ENCODE measurements around the gene DEFB113.
"Not testable (repeated sequence)": the region's sequence is repeated elsewhere in the genome, so short reads cannot be mapped to it uniquely, and the experiment has no call there.

The DEFB113 gene, protein sequence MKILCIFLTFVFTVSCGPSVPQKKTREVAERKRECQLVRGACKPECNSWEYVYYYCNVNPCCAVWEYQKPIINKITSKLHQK

DNA sequence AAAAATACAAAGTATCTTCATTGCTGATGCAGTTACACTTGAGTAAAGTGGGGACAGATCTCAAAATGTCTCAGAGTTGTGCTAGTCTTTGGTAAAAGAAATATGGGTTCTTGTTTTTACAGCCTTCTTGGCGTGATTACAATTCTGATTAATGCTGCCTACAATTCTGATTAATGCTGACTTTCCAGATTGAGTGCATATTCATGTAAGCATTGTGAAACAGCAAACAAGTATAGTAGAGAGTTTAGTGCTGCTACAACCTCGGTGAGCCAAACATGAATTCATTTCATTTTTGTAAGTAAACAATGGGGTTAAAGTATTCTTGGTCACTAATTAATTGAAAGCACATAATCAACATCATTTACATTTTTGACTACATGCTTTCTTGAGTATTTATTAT lies at the start of gene DEFB113:
Gene DEFB113 (minus strand): TSS at position 21 of the 400 bp plus-strand sequence. CDS start 0 bp downstream, at position 21.
- DNase-seq (ENCODE audit: low read depth): no peak

DNA sequence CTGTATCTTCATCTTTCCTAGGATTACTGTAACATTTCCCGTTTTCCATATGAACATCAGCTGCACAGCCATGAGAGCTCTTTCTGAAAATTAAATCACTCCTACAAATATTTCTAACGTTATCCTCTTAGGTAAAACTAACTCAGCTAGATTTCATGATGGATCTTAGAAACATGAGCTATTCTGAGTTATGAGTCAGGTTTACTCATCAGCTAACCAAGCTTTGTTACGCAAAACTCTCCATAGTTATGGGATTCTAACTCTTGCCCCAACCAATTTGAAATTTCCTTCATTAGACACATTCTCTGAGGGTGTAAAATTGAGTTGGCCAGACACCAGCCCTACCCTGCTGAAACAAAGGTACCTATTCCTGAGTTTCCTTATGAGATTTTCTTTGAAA lies 38.4 kb upstream of the DEFB113 start:
- DNase-seq (ENCODE audit: low read depth): no peak

DNA sequence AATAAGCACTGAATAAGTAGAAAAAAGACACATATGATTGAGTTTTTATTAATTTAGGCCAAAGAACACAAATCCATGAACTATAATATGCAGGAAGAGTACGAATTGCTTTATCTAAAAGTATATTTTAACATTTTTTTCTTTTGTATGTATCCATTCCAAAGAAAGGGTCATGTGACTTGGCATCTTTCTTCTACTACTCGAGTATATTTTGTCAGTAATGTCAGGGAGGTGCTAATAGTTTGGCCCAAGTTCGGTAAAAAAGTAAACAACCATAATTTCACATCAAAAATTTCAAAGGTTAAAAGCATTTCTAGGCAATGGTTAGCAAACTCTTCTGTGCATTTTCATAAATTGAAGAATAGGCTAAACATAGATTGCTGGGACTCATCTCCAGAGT lies 33.7 kb upstream of the DEFB113 start:
- no peak for DNase-seq (ENCODE audit: low read depth)

DNA sequence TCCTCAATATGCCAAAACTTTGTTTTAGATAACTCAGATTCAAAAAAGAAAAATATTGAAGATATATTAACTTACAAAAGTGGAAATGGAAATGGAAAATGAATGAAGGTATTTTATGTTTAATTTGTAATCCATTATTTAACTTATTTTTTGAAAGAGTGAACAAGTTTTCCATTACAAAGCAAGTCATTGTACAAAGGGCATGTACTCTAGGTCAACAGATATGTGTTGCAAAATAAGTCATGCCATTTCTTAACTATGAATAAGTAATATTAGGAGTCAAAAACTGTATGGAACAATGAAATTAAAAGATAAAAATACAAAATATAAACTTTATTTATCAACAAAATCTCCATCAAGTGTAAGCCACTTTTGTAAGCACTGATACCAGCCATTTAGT lies 25.9 kb upstream of the DEFB113 start:
- no peak for DNase-seq (ENCODE audit: low read depth)

DNA sequence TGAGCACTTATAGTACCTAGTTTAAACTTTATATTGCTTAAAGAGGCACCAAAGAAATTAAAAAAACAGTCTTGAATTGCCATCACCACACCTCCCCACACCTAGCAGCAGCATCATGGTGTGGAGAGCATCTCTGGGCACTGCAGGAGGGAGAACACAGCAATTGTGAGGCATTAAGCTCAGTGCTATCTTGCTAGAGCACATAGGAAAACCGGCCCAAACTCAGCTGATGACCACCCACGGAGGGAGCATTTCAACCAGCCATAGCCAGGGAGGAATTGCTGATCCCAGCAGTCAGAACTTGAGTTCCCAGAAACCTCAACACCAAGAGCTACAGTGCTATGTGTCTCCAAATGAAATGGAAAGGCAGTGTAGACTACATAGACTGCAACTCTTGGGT lies 19.5 kb upstream of the DEFB113 start:
- no peak for DNase-seq (ENCODE audit: low read depth)

DNA sequence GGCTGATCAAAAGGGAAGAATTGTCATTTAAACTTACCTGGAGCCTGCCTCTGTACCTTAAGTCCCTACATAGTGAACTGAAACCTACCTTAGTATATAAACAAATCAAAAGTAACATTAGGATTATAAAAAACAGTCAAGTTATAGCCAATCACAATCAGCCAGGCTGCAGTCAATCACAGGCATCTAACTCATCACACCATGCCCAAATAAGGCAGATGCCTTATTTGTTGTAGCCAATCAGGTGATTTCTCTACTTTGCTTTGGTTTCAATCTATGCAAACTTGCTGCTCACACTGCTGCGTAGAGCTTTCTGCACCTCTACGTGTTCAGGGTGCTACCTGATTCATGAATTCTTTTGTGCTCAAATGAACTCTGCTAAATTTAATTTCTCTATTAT lies 18.3 kb upstream of the DEFB113 start:
- no peak for DNase-seq (ENCODE audit: low read depth)

DNA sequence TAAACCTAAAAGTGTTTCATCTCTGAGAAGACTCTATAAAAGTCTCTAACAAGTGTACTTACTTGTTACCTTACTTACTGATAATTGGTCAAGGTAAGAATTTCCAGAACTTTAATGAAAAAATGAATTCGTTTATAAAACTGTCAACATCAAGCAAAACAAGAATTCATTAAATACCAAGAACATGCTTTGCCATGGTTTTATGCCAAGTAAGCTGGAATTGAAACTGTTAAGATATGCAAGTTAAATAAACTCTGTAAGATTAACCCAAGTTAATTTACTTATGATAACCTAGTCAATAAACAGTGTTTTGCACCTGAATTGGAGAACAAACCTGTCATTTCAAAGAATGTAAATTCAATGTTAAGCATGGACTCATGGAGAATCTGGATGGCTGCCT lies 17.1 kb upstream of the DEFB113 start:
- DNase-seq (ENCODE audit: low read depth): no peak

DNA sequence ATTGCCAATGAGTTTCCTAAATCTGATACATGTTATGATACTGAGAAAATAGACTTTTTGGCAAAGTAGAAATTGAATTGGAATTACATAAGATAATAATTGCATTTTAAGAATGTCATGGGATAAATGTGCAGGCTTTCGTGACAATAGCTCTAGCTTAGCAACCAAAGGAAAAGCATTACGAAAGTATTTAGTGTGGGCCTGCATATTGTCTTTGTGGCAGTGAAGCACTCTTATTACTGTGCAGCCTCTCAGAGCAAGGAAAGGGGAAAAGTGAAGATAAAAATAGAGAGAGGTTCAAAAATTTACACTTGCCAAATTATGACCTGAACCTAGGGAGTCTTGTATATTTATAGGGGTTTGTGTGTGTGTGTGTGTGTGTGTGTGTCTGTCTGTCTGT lies 12.6 kb upstream of the DEFB113 start:
- DNase-seq (ENCODE audit: low read depth): no peak

DNA sequence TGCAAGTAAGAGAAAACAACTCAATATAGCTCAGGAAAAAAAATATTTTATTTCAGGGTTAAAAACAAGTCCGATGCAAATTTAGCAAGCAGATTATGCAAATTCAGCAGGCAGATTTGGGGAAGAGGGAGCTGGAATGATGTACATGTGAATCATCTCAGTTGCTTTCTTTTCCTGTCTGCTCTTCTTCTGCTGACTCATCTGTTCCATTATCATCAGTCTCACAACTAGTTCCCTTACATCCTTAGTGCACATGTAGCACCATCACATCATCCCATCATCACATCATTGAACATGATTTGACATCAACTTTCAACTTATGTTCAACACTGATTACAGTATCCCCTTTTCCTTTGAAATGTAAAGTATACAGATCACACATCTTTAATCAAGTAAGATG lies 11.5 kb upstream of the DEFB113 start:
- no peak for DNase-seq (ENCODE audit: low read depth)

DNA sequence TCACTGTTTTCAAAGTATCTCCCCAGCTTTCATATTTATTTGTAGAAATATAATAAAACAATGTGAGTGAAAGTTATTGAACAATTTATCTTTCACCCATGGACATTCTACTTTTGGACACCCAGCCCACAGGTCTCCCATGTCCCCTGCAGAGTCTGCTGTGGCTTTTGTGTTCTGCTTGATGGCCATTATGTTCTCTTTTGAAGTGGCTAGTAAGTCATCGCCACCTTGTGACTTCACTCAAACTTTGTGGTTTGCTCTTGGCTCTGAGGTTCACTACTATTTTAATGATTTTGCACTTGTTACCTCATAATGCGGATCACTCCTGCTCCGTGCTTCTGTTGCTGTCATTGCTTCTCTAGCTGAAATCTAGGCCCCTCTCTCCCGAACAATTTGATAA lies 10.2 kb upstream of the DEFB113 start:
- DNase-seq (ENCODE audit: low read depth): no peak

DNA sequence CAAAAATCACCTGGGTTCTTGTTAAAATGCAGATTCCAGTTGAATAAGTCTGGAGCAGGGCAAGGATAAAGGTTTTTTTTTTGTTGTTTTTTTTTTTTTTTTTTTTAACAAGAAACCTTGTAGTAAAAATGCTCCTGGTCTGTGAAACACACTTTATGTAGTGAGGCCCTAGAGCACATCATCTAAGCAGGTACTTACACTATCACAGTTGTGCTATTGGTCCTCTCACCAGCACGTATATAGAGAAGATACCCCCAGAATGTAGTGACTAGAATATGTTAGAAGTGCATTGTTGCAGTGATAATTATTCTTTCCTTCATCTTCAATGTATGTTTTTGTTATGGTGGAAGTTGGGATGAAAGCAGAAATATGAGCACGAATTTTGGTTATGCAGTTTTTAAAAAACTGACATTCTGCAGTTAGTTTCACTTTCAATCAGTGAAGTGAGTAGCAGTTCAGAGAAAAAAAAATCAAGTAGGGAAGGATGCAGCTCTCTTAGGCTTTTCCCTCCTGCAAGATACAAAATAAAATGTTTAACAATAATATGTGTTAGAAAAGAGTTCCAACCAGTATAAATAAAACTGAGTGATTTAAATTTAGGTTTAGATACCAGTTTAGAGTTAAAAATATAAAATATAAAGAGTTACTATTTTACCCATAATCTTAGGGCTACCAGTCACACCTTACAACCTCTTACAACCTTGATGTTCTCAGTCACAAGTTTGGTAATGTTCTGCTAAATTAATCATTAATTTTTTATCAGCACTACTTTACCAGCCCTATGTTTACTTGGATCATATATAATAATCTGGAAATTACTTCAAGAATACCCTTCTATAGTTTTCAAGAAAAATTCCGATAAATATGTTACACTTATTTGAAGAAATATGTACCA lies 9.2 kb upstream of the DEFB113 start:
- DNase-seq (ENCODE audit: low read depth): no peak

DNA sequence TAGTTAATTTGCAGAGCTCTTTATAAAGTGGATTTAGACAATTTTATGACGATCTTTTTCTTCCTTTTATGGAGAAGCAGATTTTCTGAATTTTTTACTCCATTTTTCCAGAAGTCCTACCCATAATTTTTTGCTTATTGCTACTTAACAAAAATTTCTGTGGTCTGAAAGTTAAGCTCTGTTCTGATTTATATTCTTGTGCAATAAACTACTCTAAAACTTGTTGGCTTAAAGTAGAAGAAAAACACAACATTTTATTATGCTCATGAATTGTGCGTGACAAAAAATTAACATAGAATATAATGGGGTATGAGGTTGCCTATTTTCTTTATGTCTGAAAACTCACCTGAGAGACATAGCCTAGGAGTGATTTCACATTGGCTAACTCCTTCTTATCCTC lies 2.6 kb downstream of the DEFB113 start:
- no peak for DNase-seq (ENCODE audit: low read depth)

DNA sequence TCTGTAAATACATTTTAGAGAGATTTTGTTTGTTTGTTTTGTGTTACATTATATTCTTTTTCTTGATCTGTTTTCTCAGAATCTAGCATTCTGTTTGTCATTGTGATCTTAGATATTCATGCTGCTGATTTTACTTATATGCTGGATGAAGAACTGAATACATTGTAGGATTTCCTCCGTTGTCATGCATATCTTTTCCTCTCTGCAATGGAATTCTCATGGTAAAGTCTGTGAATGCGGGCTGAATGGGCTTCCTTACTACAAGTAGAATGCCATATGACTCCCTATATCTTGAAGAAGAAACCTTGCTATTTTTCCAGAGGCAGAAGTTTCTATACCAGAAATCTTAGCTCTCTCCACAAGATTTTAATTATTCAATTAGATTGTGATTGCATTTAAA lies 3.1 kb downstream of the DEFB113 start:
- DNase-seq (ENCODE audit: low read depth): no peak

DNA sequence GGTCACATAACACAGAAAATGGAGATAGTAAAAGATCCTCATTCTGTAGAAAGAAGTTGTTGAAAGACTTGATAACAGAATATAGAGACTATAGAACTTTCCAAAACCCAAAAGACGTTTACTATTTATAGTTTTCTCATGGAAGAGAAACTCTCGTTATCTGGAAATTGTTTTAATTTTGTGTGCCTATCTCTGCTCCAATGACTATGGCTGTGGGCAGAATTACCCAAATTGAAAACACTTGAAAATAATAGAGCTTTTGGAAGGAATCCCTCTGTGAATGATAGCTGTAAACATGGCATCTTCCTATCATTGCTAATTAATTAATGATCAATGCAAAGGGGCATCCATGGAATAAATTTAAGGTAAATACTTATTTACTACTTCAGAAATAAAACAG lies 5.4 kb downstream of the DEFB113 start, which contains the start of gene DEFB114:
Gene DEFB114 (minus strand): TSS at position 101 of the 400 bp plus-strand sequence. CDS start 59 bp downstream, at position 42.
- no peak for DNase-seq (ENCODE audit: low read depth)

DNA sequence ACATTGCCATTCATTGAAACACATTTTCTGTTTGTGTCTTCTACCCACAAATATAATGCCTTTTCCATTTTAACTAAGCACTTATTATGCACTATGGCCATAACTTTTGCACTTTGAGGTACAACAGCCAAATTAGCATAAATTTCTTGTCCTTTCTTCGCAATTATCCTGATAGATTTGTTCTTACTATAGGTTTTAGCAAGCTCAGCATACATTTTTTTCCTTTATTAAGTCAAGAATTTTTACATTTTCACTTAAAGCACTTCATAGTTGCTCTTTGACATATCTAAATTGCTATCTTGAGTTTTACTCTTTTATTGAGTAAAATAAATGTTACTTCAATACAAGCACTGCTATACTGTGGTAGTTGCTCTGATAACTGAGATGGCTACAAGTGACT lies 11.2 kb downstream of the DEFB113 start:
- no peak for DNase-seq (ENCODE audit: low read depth)

DNA sequence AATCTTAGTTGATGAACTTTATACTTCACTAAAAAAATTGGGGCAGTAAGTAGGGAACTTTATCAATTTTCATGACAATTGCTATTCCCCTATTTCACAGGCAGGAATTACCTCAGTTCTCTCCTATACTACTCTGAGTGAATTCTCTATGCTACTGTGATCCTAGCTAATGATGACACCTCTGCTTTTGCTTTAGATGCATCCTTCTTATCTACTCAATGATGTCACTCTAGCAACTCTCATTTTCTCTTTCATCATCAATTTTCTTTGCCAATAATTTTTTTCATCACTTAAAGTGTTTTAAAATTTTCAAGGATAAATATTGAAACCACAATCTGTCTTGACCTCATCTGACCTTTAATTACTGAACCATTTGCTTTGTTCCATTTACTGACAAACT lies 13.6 kb downstream of the DEFB113 start:
- DNase-seq (ENCODE audit: low read depth): no peak

DNA sequence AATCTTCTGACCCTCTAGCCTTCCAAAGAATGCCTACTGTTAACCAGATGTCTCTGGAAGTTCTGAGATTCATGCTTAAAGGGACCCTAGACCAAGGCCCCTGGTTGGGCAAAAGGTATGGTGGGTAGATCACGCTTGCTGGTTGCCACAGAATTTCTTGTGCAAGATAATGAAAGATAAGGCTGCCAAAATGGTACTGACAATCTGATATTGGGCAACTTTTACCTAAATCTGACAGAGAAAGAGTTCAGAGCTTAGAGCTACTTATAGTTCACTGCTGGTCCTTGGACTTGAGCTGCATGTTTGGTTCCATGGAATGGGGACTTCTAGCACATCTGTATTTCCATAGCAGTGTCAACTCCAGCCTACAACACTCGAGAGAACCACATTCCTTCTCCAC lies 17.5 kb downstream of the DEFB113 start:
- DNase-seq (ENCODE audit: low read depth): no peak

DNA sequence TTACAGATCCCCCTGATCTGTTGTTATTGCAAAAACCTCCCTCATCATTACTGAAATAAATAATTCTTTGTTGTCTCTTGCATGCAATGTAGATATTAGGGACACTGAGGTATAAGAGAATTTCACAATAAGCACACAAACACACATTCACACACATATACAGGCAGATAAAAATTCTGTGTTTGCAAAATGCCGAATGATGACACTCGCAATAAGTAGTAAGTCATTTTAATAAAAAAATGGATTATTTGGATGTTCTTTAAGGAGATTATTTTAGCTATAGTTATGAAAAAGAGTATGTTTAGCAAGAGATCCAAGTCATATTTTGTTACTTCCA lies 19.0 kb downstream of the DEFB113 start:
- no peak for DNase-seq (ENCODE audit: low read depth)

DNA sequence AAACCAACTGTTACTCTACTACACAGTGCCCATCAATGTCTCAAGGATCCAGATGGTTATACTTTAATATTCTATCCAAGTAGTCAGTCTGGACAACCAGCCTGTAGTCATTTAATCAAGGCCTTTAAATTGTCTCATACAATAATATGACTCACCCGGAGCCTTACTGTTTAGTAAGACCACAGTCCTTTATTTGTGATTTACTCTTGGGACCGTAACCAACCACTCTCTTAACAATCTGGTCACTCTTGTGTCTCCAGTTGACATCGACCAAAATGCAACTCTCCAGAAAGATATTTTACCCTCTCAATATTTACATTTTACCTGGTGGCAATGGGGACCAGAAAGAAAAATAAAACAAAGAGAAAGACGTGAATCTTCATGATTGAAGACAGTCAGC lies 20.4 kb downstream of the DEFB113 start:
- DNase-seq (ENCODE audit: low read depth): no peak

DNA sequence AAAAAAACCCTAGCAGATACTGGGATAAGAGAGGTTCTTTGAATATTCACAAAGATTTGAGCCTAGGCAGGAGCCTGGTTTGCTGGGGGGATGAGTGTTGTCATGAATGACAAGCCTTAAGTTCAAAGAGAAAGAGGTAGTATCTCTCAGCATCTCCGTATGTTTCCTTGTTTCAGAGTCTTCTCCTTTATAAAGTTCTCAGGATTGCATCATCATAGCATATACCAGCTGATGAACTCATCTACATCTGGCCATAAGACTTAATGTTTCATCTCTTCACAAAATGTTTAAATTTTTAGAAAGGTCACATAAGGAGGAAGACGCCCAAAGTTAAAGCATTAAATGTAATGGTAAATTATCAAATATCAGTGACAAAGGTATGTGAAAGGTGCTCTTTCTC lies 22.6 kb downstream of the DEFB113 start:
- no peak for DNase-seq (ENCODE audit: low read depth)

DNA sequence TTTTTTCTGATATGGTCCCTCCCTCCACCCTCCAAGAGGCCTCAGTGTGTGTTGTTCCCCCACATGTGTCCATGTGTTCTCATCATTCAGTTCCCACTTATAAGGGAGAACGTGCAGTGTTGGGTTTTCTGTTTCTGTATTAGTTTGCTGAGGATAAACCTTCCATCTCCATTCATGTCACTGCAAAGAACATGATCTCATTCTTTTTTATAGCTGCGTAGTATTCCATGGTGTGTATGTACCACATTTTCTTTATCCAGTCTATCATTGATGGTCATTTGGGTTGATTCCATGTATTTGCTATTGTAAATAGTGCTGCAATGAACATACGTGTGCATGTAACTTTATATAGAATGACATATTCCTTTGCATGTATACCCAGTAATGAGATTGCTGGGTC lies 25.4 kb downstream of the DEFB113 start:
- DNase-seq (ENCODE audit: low read depth): not testable (repeated sequence)

DNA sequence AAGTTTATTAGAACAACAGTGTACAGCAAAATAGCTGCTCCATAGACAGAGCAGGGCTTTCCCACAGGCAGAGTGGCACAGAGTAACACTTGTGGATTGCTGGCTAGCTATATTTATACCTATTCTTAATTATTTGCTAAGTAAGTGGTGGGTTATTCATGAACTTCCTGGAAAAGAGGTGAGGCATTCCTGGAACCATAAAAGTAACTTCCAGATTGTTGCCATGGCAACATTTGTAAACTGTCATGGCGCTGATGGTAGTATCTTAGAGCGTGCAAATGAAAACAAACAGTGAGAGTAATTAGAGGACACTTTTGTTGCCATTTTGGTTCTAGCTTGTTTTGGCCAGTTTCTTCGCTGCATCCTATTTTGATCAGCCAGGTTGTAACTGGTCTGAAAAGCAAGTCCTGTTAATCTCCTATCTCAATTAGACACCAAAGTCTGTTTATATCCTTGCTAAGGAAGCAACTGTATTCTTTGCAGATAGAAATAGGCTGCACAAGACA lies 29.4 kb downstream of the DEFB113 start:
- no peak for DNase-seq (ENCODE audit: low read depth)

DNA sequence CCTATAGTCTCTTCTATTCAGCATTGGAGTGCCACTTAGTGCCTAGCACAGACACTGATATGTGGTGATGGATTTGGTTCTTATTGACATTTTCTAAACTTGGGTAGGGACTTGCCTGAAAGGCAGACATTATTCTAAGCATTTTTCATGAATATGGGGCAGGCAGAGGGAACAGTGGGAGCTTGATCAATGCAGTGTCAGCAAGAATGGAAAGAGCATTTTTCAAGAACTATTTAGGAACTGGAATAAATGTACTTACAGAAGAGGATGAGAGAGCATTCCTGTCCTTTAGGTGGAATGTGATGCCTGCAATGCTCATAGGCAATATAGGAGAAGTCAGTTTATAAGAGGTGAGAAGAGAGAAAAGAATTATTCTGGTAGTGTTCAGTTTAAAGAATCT lies 31.6 kb downstream of the DEFB113 start:
- no peak for DNase-seq (ENCODE audit: low read depth)

DNA sequence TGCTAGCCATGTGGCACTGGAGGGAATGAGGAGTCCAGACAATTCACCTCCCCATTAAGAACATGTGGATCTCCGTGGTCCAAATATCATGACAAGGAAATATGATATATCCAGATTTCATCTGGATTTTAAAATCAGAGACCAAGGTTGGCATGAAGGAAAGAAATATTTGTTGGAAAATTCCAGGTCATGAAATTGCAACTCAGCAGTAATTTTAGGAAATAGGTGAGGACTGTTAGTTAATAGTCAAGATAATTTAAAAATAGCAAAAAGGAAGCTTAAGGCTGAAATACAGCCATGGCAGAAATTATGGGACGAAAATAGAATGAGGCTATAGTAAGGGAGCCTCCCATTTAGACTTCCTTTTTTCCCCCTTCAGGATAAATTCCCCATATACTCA lies 32.4 kb downstream of the DEFB113 start:
- DNase-seq (ENCODE audit: low read depth): no peak
